Stimulated activated CD8-positive, alpha-beta memory T cell treated with anti-CD3 and anti-CD28 coated beads, Interleukin-15, amount 100 ng/mL, for 48 hours (primary cell): ENCODE data around the gene ENG.

Experiments
- DNase-seq, 2 donors: peaks; one replicate each; pipeline ENCODE4 v3.0.0-alpha.2; 2020; ENCODE audit warnings: low read depth in 2 of 2

ENG gene

DNA sequence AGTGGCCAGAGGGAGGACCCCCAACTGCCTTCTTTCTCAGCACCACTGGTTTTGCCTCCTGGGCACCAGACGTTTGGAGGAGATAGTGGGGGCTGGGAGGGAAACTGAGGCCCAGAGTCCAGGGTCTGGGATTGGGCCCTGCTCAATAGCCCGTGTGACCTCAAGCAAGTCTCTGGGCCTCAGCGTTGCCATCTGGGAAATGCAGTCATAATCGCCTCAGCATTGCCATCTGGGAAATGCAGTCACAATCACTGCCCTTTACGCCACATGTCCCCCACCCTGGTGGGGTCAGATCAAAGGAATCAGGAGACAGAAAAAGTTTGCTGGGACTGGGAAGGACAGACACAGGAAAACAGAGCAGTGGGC lies 77.6 kb downstream of the ENG start:
- no peak for DNase-seq

DNA sequence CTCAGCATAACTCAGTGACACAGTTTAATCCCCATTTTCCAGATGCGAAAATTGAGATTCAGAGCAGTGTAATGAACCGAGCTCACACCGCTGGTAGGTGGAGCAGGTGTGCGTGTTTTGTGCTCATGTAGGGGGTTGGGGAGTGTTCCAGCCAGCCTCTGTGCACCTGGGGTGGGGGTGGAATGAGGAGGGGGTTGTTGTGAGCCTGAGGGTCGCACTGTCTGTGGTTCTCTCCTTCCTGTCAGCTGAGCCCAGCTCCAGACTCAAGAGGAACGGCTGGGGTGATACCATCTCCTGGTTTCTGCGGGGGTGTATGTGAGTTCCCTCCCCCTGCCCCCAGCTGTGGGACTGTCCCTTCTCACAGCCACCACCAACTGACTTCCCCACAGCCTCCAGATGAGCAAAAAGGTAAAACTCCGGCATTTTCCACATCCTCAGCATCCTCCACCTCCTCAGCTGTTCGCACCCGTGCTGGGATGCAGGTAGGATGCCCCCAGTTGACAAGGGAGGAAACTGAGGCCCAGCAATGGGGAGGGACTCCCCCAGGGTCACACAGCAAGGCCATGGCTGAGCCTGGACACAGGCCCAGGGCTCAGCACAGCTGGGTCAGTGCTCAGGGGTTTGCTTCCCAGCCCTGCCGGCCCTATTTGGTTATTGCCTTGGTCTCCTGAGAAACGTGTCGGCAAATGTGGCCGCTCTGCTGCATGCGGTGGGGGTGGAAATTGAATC lies 78.1 kb downstream of the ENG start:
- peak in 1 of 2 donors; percentile 61 for DNase-seq

DNA sequence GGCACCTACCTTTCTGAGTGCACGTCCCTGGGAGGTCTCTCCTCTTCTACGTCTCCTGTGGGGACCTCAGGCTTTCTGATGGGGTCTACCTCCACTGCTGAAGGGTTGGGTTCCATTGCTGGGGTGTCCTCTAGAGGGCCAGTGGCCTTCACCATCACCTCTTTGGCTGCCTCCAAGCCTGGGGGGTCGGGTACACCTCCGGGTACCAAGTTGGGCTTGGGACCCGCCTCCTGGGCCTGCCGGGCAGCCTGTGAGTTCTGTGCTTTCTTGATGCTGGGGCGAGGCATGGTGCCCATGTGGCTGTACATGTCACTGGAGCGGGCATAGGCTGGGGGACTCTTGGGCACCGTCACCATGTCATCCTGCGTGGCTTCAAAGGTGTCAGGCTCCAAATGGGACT lies 80.5 kb downstream of the ENG start:
- DNase-seq = no peak

DNA sequence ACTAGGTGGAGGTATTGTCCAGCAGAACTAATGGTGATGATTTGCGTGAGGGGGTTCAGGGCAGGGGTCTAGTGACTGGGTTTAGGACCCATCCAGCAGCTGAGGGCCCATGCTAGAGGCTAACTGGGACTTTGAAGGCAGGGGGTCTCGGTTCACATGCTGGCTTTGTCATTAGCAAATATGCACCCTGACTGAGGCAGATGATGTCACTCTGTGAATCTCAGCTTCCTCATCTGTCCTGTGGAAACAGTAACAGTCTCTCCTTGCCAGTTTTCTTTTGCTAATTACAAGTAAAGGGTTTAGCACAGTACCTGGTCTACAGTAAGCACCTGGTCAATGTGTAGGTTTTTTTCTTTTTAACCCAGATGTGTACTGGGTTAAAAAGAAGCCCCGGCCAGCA lies 81.2 kb downstream of the ENG start:
- no peak for DNase-seq

DNA sequence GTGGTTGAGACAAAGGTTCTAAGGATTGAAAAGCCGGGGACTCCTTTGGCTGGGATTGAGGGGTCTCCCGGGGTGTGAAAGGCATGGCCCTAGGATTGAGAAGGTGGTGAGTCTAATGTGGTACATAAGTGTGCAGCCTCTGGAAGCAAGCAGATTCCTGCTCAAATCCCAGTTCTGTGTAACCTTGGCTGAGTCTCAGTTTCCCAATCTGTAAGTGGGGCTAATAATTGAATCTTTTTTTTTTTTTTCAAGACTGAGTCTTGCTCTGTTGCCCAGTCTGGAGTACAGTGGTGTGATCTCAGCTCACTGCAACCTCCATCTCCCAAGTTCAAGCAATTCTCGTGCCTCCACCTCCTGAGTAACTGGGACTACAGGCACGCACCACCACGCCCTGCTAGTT lies 81.9 kb downstream of the ENG start:
- no peak for DNase-seq

DNA sequence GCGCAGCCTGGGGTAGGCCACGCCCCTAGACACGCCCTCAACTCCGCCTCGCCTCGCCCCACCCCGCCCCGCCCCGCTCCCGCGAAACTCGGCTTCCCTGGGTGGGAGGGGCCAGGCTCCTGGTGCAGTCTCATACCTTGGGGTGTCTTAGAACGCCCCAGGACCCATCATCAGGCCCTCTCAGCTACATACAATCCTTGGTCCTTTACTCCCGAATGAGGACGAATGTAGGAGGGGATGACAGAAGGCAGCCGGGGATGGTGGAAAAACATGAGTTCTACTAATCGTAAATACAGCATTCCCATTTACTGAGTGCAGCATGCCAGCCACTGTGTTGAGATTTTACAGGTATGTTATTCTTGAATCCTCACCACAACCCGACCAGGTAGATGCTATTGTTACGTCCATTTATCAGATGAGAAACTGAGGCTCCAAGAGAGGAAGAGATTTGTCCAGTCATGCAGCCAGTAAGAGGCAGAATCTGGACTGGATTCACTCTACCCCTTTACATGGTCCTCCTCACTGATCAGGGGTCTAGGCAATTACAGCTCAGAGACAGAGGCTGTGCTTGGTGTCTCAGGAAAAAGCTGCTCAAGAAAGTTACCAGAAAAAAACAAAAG lies 82.8 kb downstream of the ENG start:
- DNase-seq = no peak

DNA sequence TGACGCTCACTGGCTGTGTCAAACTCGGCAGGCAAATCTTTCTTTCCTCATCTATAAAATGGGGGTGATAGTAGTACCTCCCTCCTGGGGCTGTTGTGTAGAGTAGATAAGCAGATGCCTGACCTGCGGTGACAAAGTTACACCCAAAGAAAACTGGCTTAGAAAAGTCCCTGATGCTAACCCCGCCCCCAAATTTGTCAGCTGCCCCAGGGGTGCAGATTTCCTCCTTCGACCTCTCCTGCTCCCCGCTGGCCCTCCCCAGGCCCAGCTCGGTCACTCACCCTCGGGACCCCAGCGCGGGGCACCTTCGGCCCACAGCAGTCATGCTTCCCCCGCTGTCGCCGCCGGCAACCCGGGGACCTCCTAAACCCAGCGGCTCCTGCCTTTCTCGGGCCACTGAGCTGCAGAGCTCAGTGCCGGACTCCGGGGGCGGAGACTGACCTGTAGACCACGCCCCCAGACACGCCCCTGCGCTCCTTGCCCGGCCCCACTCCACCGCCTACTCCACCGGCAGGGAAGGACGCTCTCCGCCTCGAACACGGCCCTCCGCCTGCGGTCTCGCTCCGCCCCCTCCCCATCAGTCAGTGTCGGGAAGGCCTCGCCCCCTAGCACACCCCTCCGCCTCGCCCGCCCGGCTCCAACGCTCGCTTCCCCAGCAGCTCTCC lies 83.4 kb downstream of the ENG start:
- peak; percentile 96 to 97 for DNase-seq

DNA sequence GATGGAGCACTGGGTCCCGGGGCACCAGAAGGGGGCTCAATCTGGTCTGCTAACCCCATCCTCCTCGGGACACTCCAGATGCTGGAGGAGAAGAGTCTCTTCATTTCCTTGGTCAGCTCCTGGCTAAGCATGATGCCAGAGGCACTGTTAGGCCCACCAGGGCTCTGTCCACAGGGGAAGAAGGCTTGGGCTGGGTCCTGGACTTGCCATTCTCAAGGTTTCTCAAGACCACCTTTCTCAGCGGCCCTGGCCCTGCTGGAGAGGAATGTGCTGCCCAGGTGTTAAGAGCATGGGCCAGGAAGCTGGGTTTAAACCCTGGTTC lies 83.9 kb downstream of the ENG start:
- no peak for DNase-seq

DNA sequence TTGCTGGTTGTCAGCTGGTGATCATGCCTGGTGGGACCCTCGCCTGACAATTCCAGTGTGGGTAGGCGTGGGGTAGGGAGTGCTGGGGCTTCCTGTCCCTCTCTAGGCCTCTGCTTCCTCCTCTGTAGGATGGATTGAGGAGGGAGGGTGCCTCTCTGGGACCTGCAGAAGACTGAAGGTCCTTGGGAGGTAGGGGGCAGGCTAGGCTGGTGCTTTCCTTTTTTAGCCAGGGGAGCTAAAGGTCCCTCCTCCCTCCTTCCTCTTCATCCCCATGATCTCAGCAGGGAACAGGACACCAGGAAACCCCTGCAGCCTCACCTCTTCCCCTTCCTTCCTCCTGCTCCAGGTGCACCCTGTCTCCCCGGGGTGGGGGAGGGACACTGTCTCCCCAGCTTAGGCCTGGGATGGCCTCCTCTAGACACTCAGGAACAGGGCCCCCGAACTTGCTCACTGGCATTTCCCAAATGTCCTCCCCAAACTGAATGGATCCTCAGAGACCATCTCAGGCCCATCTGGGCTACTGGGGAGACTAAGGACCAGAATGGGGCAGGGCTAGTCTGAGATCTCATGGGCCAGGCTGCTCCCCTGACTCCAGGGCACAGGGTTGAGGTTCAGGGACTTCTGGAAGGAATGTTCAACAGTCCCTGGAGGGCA lies 84.4 kb downstream of the ENG start:
- no peak for DNase-seq

DNA sequence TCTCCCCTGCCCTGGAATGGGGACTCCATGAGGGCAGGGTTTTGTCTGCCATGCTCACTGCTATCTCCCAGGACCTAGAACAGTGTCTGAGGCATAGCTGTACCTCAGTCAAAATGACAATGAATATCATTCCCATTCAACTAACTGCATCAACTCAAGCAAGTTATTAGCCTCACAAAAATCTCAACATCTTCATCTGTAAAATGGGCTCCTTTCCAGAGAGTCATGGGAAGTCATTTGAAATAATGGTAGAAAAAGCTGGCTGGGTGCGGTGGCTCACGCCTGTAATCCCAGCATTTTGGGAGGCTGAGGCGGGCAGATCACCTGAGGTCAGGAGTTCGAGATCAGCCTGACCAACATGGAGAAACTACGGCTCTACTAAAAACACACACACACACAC lies 85.4 kb downstream of the ENG start:
- DNase-seq = no peak

DNA sequence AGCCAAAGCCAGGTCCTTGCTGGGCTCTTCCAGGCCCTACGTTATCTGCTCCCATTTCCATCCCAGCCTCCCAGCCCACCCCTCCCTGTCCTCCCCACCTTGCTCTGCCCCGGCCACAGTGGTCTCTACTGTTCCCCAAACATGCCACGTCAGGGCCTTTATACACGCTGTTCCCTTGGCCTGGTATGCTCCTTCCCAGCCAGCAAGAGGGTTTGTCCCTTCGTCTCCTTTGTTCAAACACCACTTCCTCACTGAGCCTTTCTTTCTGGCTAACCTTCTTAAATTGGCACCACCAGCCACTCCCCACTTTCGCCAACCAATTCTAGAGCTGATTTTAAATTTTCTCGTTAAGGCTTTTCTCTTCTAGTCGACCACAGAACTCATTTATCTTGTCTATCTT lies 85.8 kb downstream of the ENG start:
- no peak for DNase-seq

DNA sequence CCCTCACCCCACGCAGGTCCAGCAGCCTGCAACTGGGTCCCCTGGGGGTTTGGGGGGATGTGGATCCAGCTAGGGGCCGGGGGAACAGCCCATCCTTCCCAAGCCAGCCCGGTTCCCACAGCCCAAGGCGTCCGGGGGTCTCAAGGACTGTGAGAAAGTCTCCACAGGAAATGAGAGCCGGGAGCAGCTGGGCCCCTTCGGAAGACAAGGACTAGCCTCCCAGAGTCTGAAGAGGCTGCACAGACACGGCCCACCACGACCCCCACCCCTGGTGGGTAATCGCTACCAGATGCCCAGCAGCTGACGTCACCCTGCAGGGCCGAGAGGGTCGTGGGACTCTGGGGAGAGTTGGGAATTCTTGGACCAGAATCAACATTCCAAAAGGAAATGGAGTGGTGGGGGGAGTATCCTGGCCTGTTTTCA lies 86.5 kb downstream of the ENG start:
- DNase-seq = no peak

DNA sequence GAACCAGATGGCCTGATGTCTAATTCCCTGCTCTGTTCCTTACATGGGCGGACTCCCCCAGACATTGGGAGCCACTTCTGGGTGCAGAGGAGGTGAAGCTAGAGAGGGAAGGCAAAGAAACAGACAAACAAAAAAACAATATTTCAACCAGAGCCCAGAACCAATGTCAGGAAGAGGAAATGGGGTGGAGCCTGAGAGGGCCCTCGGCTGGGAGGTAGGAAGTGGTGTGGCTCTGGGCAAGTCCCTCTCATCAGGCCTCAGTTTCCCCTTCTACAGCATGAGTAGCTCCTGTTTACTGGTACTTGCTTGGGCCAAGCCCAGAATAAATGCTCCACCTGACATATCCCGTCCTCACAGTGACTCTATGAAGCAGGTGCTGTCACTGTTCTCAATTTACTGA lies 87.0 kb downstream of the ENG start:
- no peak for DNase-seq

DNA sequence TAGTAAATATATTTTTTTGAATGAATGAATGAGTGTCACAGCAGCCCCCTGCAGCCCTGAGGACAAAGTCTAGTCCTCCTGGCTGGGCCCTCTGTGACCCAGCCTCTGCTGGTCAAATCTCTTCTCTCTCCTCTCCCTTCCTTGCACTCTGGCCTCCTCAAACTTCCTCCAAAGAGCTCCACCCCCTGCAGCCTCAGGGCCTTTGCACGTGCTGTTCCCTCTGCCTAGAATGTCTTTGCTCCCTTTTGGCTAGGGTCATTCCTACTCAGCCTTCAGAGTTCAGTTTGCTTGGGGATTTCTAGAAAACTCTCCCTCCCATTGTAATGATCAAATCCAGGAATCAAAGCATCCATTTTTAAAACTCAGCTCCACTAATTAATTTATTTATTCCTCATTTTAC lies 89.0 kb downstream of the ENG start:
- DNase-seq = no peak
